Stromal cell of bone marrow (primary cell): Measurements from ENCODE around the gene SPNS2.

Experiments
- DNase-seq: peaks from one replicate; pipeline ENCODE4 v3.0.0-alpha.2; 2012; ENCODE audit warnings: low read depth

The SPNS2 gene

DNA sequence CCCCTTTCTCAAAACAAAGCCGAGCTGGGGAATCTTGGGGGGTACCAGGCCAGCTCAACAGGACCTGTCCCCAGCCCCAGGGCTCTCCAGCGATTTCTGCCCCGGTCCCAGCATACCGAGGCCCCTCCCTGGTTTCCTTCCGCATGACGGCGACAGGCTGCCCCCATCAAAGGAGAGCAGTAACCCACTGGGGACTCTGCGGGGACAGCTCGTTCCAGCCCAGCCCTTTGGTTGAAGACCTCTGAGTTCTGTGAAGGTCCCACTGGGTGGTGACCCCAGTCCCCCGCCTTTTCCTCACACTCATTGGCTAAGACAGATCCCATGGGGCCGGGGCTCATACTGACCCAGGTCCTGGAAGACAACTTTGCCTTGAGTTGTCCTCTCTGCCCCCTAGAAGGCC, 89.7 kb downstream of the SPNS2 start:
- no peak for DNase-seq
